IMR-90 (cell line): ENCODE data around the gene TKTL2.

Experiments
- CTCF ChIP-seq: conservative IDR thresholded peaks from 2 replicates; pipeline ENCODE4 v1.5.1; 2012; ENCODE audit warnings: mild to moderate bottlenecking, low read depth, low read length, improper control_type of control experiment
- MAFK ChIP-seq: IDR thresholded peaks from 2 replicates; pipeline ENCODE4 v1.6.1; 2012; ENCODE audit warnings: low read depth, low read length, improper control_type of control experiment
- MXI1 ChIP-seq: IDR thresholded peaks from 2 replicates; pipeline ENCODE4 v1.6.1; 2012; ENCODE audit warnings: low read depth, mild to moderate bottlenecking, low read length, moderate library complexity, borderline replicate concordance

GRCh38 chr4:163476761-163477438 lies 3.3 kb upstream of the TKTL2 start:
- TF ChIP-seq CTCF (no peak), MXI1 (no peak), MAFK (no peak)
